Cardiac muscle cell (in vitro differentiated cells and primary cell): Measurements from ENCODE around the gene IGFN1. TPM values are rescaled to one million over a fixed set of nuclear protein-coding genes. Genes with fewer than 3 reads are reported as not detected.

Experiments
- DNase-seq, 2 donors: peaks; one replicate each; pipeline versions ENCODE4 v3.0.0 to v3.0.0-alpha.2; 2010 to 2017; ENCODE audit warnings: low read depth in 1 of 2, low spot score in 1 of 2
- H3K27ac ChIP-seq: fragments of 200-600 bp; sonication (generic); 2 replicates; pipeline ENCODE4 v1.5.1; 2016
- H3K27me3 ChIP-seq: fragments of 200-600 bp; sonication (generic); 2 replicates; pipeline ENCODE4 v1.6.0; 2016; ENCODE audit warnings: control low read depth
- H3K36me3 ChIP-seq: fragments of 200-600 bp; sonication (generic); 2 replicates; pipeline ENCODE4 v1.5.1; 2016; ENCODE audit warnings: control low read depth
- H3K4me1 ChIP-seq: fragments of 200-600 bp; sonication (generic); 2 replicates; pipeline ENCODE4 v1.8.1; 2017; ENCODE audit warnings: low read depth, mild to moderate bottlenecking, mixed run types
- H3K4me3 ChIP-seq: fragments of 200-600 bp; sonication (generic); 2 replicates; pipeline ENCODE4 v1.5.1; 2016; ENCODE audit warnings: mild to moderate bottlenecking
- H3K9me3 ChIP-seq: fragments of 200-600 bp; sonication (generic); 2 replicates; pipeline ENCODE4 v1.5.1; 2017; ENCODE audit warnings: low read depth, mild to moderate bottlenecking, control low read depth
- CTCF ChIP-seq: IDR thresholded peaks from 2 replicates; pipeline ENCODE4 v1.5.1; 2012; ENCODE audit warnings: low read depth, mild to moderate bottlenecking, low read length
- polyA plus RNA-seq: library from polyadenylated mRNA; unstranded; fragments of >200 nt; fragmentation: Nextera tagmentation; extraction: Ambion mirVana; gene quantifications from 2 replicates; pipeline ENCODE4 v1.2.1, GENCODE V29; 2016
- total RNA-seq: library from RNA; depleted of rRNA; stranded (reverse); fragments of >200 nt; gene quantifications from 2 replicates; pipeline ENCODE4 v1.2.3, GENCODE V29; 2016

IGFN1 gene
- total and polyA plus RNA-seq, 2 experiments from 2014 or later, result not detected

- no peak for TF ChIP-seq CTCF
- H3K4me1 ChIP-seq, result peaks cover 10% of the 10 kb centered on the region
These were observed 23.3 kb upstream of the IGFN1 start for GRCh38 chr1:201167041-201167991.

DNA sequence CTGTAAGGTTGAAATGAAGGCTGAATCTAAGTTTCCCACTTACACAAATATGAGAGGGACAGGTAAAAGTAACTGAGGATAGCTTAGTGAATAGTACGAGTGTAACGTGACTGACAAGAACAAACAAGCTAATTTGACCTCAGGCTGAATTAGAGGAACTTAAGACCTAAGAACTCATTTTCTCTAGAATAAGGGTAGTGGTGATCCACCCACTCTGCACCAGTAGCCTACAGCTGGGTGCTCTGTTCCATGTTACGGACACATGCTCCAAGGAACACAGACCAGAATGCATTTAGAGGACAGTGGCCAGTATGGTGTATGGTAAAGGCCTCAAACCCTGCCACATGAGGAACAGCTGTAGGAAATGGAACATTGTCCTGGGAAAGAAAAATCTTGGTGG, 21.4 kb upstream of the IGFN1 start:
- H3K36me3 ChIP-seq, result no peaks in the 10 kb centered on the region
- no peak for DNase-seq
- peaks cover 10% of the 10 kb centered on the region for H3K4me1 ChIP-seq
- no peak for TF ChIP-seq CTCF
- no peak overlapping the region for H3K4me3 ChIP-seq
- H3K27ac ChIP-seq, result no peak overlapping the region
- no peaks in the 10 kb centered on the region for H3K9me3 ChIP-seq
- no peaks in the 10 kb centered on the region for H3K27me3 ChIP-seq

More at GRCh38 chr1:201167041-201167991, 23.3 kb upstream of the IGFN1 start:
- Histone ChIP-seq H3K27me3 (no peaks in the 10 kb centered on the region), H3K36me3 (no peaks in the 10 kb centered on the region), H3K4me3 (no peak overlapping the region), H3K27ac (no peak overlapping the region), H3K9me3 (no peaks in the 10 kb centered on the region)
- no peak for DNase-seq

- peaks cover 10% of the 10 kb centered on the region for H3K4me1 ChIP-seq
- peak overlapping the region; percentile 89 for H3K27ac ChIP-seq
- no peaks in the 10 kb centered on the region for H3K27me3 ChIP-seq
- peak in 1 of 2 donors; percentile 11 for DNase-seq
- TF ChIP-seq CTCF, result no peak
- no peaks in the 10 kb centered on the region for H3K36me3 ChIP-seq
- H3K4me3 ChIP-seq, result no peak overlapping the region
- no peaks in the 10 kb centered on the region for H3K9me3 ChIP-seq
These were observed 20.6 kb upstream of the IGFN1 start for GRCh38 chr1:201169971-201170532.

- peaks cover 10% of the 10 kb centered on the region for H3K4me1 ChIP-seq
- H3K27me3 ChIP-seq, result no peaks in the 10 kb centered on the region
- peak overlapping the region; percentile 89 for H3K27ac ChIP-seq
- peak; percentile 94 to 95 for DNase-seq
- H3K4me3 ChIP-seq, result peak overlapping the region; percentile 39
- TF ChIP-seq CTCF, result no peak
- H3K36me3 ChIP-seq, result no peaks in the 10 kb centered on the region
- H3K9me3 ChIP-seq, result no peaks in the 10 kb centered on the region
These were observed 20.0 kb upstream of the IGFN1 start for GRCh38 chr1:201170533-201171062.

GRCh38 chr1:201171063-201172036, 19.3 kb upstream of the IGFN1 start:
- H3K9me3 ChIP-seq, result no peaks in the 10 kb centered on the region
- peak overlapping the region; percentile 39 for H3K4me3 ChIP-seq
- peak overlapping the region; percentile 89 for H3K27ac ChIP-seq
- peaks cover 10% of the 10 kb centered on the region for H3K4me1 ChIP-seq
- peak; percentile 44 for TF ChIP-seq CTCF
- H3K27me3 ChIP-seq, result peaks cover 6% of the 10 kb centered on the region
- DNase-seq, result peak; percentile 43 to 78
- no peaks in the 10 kb centered on the region for H3K36me3 ChIP-seq
